Brain microvascular endothelial cell (primary cell): ENCODE data around the gene CACNG4.

Experiments used
- DNase-seq: peaks from one replicate; pipeline ENCODE4 v3.0.0-alpha.2; 2020
- H3K27ac ChIP-seq: fragments of 250-450 bp; sonication (Bioruptor Pico); 2 replicates; pipeline ENCODE4 v1.5.1; 2020; ENCODE audit warnings: mild to moderate bottlenecking, moderate library complexity
- H3K27me3 ChIP-seq: fragments of 250-450 bp; sonication (Bioruptor Pico); replicated peaks from 2 replicates; pipeline ENCODE4 v1.5.1; 2020; ENCODE audit warnings: mild to moderate bottlenecking
- H3K36me3 ChIP-seq: fragments of 250-450 bp; sonication (Bioruptor Pico); replicated peaks from 2 replicates; pipeline ENCODE4 v1.5.1; 2020; ENCODE audit warnings: mild to moderate bottlenecking
- H3K4me3 ChIP-seq: 2 replicates; pipeline ENCODE4 v1.5.1; 2011; ENCODE audit warnings: low read depth, mild to moderate bottlenecking, control low read depth, low read length, moderate library complexity
- CTCF ChIP-seq: IDR thresholded peaks from 2 replicates; pipeline ENCODE4 v1.5.1; 2011; ENCODE audit warnings: low read depth, mild to moderate bottlenecking, moderate library complexity, low read length, control low read depth, inconsistent platforms; ENCODE audit errors: missing control alignments
- in situ Hi-C: cut with HindIII; loops from 2 replicates; pipeline ENCODE4 v1.10.0; 2017; ENCODE audit warnings: low sequenced_read_pairs, low pct_ligation_motif_present

The CACNG4 gene

DNA sequence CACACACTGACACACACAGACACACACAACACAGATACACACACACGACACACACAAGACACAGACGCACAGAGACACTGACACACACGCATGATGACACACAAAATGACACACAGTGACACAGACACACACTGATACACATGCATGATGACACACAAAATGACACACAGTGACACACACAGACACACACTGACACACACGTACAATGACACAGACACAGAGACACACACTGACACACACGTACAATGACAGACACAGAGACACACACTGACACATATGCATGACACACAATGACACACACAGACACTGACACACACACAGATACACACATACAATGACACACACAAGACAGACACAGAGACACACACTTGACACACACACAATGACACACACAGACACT lies 90.1 kb downstream of the CACNG4 start:
- DNase-seq, result no peak
- Histone ChIP-seq H3K27ac (no peak overlapping the region), H3K4me3 (no peak overlapping the region), H3K27me3 (no peaks in the 10 kb centered on the region), H3K36me3 (no peaks in the 10 kb centered on the region)
- TF ChIP-seq CTCF, result no peak
- in situ Hi-C loops, result no loop called here

GRCh38 chr17:67055041-67055443 lies 90.5 kb downstream of the CACNG4 start:
- Histone ChIP-seq H3K27me3 (no peaks in the 10 kb centered on the region), H3K27ac (no peak overlapping the region), H3K36me3 (no peaks in the 10 kb centered on the region), H3K4me3 (no peak overlapping the region)
- DNase-seq, result no peak
- no peak for TF ChIP-seq CTCF
- in situ Hi-C loops, result no loop called here

DNA sequence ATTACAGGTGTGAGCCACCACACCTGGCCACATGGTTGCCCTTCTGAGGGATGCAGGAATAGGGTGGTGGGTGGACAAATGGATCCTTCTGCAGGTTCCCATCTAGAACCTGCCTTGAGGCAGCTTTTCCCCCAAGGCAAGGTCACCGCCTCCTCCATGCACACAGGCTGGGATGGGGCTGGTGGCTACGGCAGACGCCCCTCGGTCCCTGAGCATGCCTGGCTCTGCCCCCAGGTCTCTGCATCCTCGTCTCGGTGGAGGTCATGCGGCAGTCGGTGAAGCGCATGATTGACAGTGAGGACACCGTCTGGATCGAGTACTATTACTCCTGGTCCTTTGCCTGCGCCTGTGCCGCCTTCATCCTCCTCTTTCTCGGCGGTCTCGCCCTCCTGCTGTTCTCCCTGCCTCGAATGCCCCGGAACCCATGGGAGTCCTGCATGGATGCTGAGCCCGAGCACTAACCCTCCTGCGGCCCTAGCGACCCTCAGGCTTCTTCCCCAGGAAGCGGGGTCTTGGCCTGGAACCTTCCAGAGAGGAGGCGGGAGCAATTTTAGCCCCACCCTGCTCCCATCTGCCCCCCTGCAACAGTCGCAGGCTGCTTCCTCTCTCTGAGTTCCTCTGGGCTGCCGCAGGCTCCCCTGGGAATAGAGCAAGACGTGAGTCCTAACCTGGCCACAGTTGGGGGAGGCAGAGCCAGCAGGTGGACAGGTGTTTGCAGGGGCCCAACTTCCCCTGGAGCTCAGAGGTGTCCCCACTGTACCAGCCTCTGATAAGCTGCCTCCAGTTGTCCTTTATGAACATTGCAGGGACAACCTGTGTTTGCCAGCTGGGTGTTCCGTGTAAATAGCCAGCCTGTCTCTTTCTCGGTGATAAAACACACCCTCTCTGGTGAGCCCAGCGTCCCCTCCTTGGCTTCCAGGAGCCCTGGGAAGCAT lies 91.6 kb downstream of the CACNG4 start:
- TF ChIP-seq CTCF, result no peak
- H3K27me3 ChIP-seq, result no peaks in the 10 kb centered on the region
- in situ Hi-C loops, result no loop called here

GRCh38 chr17:67056746-67057490 lies 92.4 kb downstream of the CACNG4 start:
- in situ Hi-C loops, result no loop called here
- Histone ChIP-seq H3K36me3 (no peaks in the 10 kb centered on the region), H3K27ac (no peak overlapping the region), H3K27me3 (no peaks in the 10 kb centered on the region), H3K4me3 (no peak overlapping the region)
- no peak for TF ChIP-seq CTCF
- no peak for DNase-seq

More for the DNA sequence above, 91.6 kb downstream of the CACNG4 start:
- Histone ChIP-seq H3K4me3 (no peak overlapping the region), H3K27ac (no peak overlapping the region), H3K36me3 (no peaks in the 10 kb centered on the region)
- no peak for DNase-seq

DNA sequence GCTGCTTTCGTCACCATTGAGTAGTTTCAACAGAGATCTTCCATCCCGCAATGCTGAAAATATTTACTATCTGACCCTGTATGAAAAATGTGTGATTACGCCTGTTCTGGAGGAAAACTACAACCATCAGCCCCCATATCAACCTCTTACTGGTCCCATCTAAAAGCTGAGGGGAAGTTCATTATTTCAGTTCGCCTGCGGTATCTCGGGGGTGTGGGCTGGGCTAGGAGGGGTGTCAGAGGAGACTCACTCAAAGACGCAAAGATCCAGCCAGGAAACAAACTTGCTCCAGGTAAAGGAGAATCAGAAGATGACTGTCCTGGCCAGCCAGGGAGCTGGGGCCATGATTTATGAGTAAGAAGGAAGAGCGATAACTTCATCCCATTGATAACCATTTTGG lies 93.5 kb downstream of the CACNG4 start:
- Histone ChIP-seq H3K27ac (no peak overlapping the region), H3K4me3 (no peak overlapping the region), H3K27me3 (no peaks in the 10 kb centered on the region), H3K36me3 (no peaks in the 10 kb centered on the region)
- in situ Hi-C loops, result no loop called here
- no peak for DNase-seq
- no peak for TF ChIP-seq CTCF
